HepG2 (cell line): ENCODE results near the gene PRR5L. TPM values are rescaled to one million over a fixed set of nuclear protein-coding genes. Genes with fewer than 3 reads are reported as not detected.

ENCODE experiments used
- ATAC-seq: fragments of 200-7000 bp; cut with Tn5 transposase; 3 replicates; pipeline ENCODE4 v1.9.1; 2020; ENCODE audit warnings: mild to moderate bottlenecking, moderate library complexity
- BruUV-seq: library from RNA; stranded (reverse); fragments of 400-500 nt; replicated peaks from 2 replicates; lab custom pipeline; 2021; lab: Mats Ljungman, UMichigan
- CTCF ChIA-PET: fragments of 300-600 bp; formaldehyde crosslinking; extraction: SDS; loops from one replicate; lab custom pipeline; 2021; ENCODE audit warnings: low total read pairs, inconsistent platforms, low intra/inter-chr PET ratio; lab: Yijun Ruan, JAX
- POLR2A ChIA-PET: fragments of 350-600 bp; sonication (Branson Sonifier 250); formaldehyde crosslinking; loops from one replicate; lab custom pipeline; 2020; ENCODE audit warnings: antibody characterized with exemption, inconsistent platforms; lab: Yijun Ruan, JAX
- DNase-seq: peaks from one replicate; pipeline ENCODE4 v3.0.0-alpha.2; 2015; ENCODE audit warnings: low spot score
- FAIRE-seq: peaks from 3 replicates; lab custom pipeline; 2011; peaks lifted over from hg19 to GRCh38; lab: Jason Lieb, UNC
- H2AFZ ChIP-seq: one replicate; pipeline ENCODE4 v1.6.1; 2011; ENCODE audit warnings: low read length, inconsistent platforms
- H3K27ac ChIP-seq: fragments of 300-600 bp; 3 replicates; pipeline ENCODE4 v1.8.0; 2011; ENCODE audit warnings: mixed run types, mild to moderate bottlenecking, mixed read lengths, low read length, inconsistent platforms; ENCODE audit not compliant: insufficient read depth; ENCODE audit errors: extremely low read length
- H3K27me3 ChIP-seq, 2 experiments: fragments of 200-600 bp in 1 of 2; 2 replicates in 1 of 2; 3 replicates in 1 of 2; pipeline versions ENCODE4 v1.6.0 to v1.8.0; 2011; ENCODE audit warnings: low read length in 2 of 2, mild to moderate bottlenecking in 2 of 2, moderate library complexity in 2 of 2, inconsistent platforms in 1 of 2; ENCODE audit not compliant: insufficient read depth in 2 of 2, control insufficient read depth in 1 of 2
- H3K36me3 ChIP-seq, 2 experiments: fragments of 200-600 bp in 1 of 2; replicated peaks in 1 of 2; 2 replicates in 1 of 2; 3 replicates in 1 of 2; pipeline versions ENCODE4 v1.5.1 to v1.8.0; 2011; ENCODE audit warnings: low read length in 2 of 2, inconsistent platforms in 1 of 2; ENCODE audit not compliant: insufficient read depth in 2 of 2, control insufficient read depth in 1 of 2
- H3K4me1 ChIP-seq: 2 replicates; pipeline ENCODE4 v1.5.1; 2012; ENCODE audit warnings: low read length, inconsistent platforms; ENCODE audit not compliant: insufficient read depth
- H3K4me2 ChIP-seq: 2 replicates; pipeline ENCODE4 v1.6.0; 2011; ENCODE audit warnings: low read depth, low read length, inconsistent platforms
- H3K4me3 ChIP-seq, 3 experiments: fragments of 200-600 bp in 1 of 3; sonication (generic), shearing (Covaris generic) in 1 of 3; replicated peaks in 1 of 3; 2 replicates each; pipeline ENCODE4 v1.5.1; 2011 to 2016; ENCODE audit warnings: low read length in 3 of 3, inconsistent platforms in 2 of 3, low read depth in 2 of 3, mild to moderate bottlenecking in 2 of 3, control low read depth in 1 of 3, mixed read lengths in 1 of 3; ENCODE audit not compliant: insufficient read depth in 1 of 3
- H3K79me2 ChIP-seq: one replicate; pipeline ENCODE4 v1.6.1; 2011; ENCODE audit warnings: low read length, inconsistent platforms; ENCODE audit not compliant: insufficient read depth
- H3K9ac ChIP-seq: 2 replicates; pipeline ENCODE4 v1.6.0; 2011; ENCODE audit warnings: mild to moderate bottlenecking, low read depth, low read length, inconsistent platforms; ENCODE audit not compliant: insufficient read depth
- H3K9me3 ChIP-seq: 2 replicates; pipeline ENCODE4 v1.5.1; 2012; ENCODE audit warnings: mild to moderate bottlenecking, low read length
- H4K20me1 ChIP-seq: 2 replicates; pipeline ENCODE4 v1.6.0; 2011; ENCODE audit warnings: inconsistent platforms, mild to moderate bottlenecking, low read length, moderate library complexity; ENCODE audit not compliant: insufficient read depth
- BRF2 ChIP-seq: sonication (generic); formaldehyde crosslinking; IDR thresholded peaks from 2 replicates; pipeline ENCODE4 v1.8.1; 2022; ENCODE audit warnings: mild to moderate bottlenecking, missing genetic modification reagents
- HCFC1 ChIP-seq: fragments of 150-350 bp; IDR thresholded peaks from 2 replicates; pipeline ENCODE4 v1.6.1; 2014; ENCODE audit warnings: low read depth, low read length
- JUN ChIP-seq: sonication (generic); formaldehyde crosslinking; IDR thresholded peaks from 2 replicates; pipeline ENCODE4 v1.4.0; 2020; ENCODE audit warnings: mild to moderate bottlenecking, missing genetic modification reagents
- KLF16 ChIP-seq, 2 experiments: sonication (generic) in 1 of 2; formaldehyde crosslinking in 1 of 2; IDR thresholded peaks; 2 replicates each; pipeline versions ENCODE4 v1.6.1 to v1.8.0; 2016 to 2023; ENCODE audit warnings: missing genetic modification reagents in 2 of 2, missing compliant biosample characterization in 1 of 2
- MEIS2 ChIP-seq: sonication (generic); formaldehyde crosslinking; IDR thresholded peaks from 2 replicates; pipeline ENCODE4 v1.9.0; 2021; ENCODE audit warnings: mild to moderate bottlenecking, missing genetic modification reagents
- REPIN1 ChIP-seq: sonication (generic); formaldehyde crosslinking; IDR thresholded peaks from 2 replicates; pipeline ENCODE4 v1.8.0; 2022; ENCODE audit warnings: missing genetic modification reagents, low read depth, mild to moderate bottlenecking, borderline replicate concordance
- RORA ChIP-seq: sonication (generic); formaldehyde crosslinking; IDR thresholded peaks from 2 replicates; pipeline ENCODE4 v1.5.0; 2020; ENCODE audit warnings: mild to moderate bottlenecking, missing genetic modification reagents, moderate library complexity
- SMAD1 ChIP-seq: sonication (generic); formaldehyde crosslinking; IDR thresholded peaks from 2 replicates; pipeline ENCODE4 v1.4.0; 2020; ENCODE audit warnings: missing genetic modification reagents, low read depth, mild to moderate bottlenecking, borderline replicate concordance
- TEF ChIP-seq: sonication (generic); formaldehyde crosslinking; IDR thresholded peaks from 2 replicates; pipeline ENCODE4 v1.5.0; 2020; ENCODE audit warnings: missing genetic modification reagents
- XBP1 ChIP-seq: sonication (generic); formaldehyde crosslinking; IDR thresholded peaks from 2 replicates; pipeline ENCODE4 v1.5.0; 2020; ENCODE audit warnings: missing genetic modification reagents
- ZNF414 ChIP-seq: sonication (generic); formaldehyde crosslinking; IDR thresholded peaks from 2 replicates; pipeline ENCODE4 v1.5.0; 2020; ENCODE audit warnings: missing genetic modification reagents
- ZNF558 ChIP-seq: sonication (generic); formaldehyde crosslinking; IDR thresholded peaks from 2 replicates; pipeline ENCODE4 v1.9.0; 2022; ENCODE audit warnings: mild to moderate bottlenecking, missing genetic modification reagents, borderline replicate concordance
- ZNF891 ChIP-seq: sonication (generic); formaldehyde crosslinking; IDR thresholded peaks from 2 replicates; pipeline ENCODE4 v1.5.0; 2020; ENCODE audit warnings: mild to moderate bottlenecking, missing genetic modification reagents
- ZSCAN21 ChIP-seq: sonication (generic); formaldehyde crosslinking; IDR thresholded peaks from 2 replicates; pipeline ENCODE4 v1.8.0; 2022; ENCODE audit warnings: mild to moderate bottlenecking, missing genetic modification reagents, moderate library complexity, borderline replicate concordance
- WGBS: methylation state at CpG from one replicate; pipeline ENCODE4 v1.1.6; 2017; ENCODE audit warnings: low lambda C conversion rate; 5-methylcytosine and 5-hydroxymethylcytosine counted together
- in situ Hi-C: cut with HindIII; loops from 2 replicates; pipeline ENCODE4 v1.10.0; 2017; ENCODE audit warnings: low pct_unique_long_range_greater_than_20kb; ENCODE audit not compliant: extremely low pct_ligation_motif_present
- intact Hi-C: fragments of 100-400 bp; cut with micrococcal nuclease; formaldehyde crosslinking; loops from one replicate; pipeline ENCODE4 v1.10.0; 2022; ENCODE audit not compliant: unreplicated experiment
- polyA plus RNA-seq, 8 experiments: library from polyadenylated mRNA; depleted of rRNA in 3 of 8; stranded (reverse) in 7 of 8; unstranded in 1 of 8; fragments of >200 nt; fragmentation: Illumina TruSeq in 4 of 8; extraction: Trizol in 4 of 8; gene quantifications; 2 replicates each; pipeline versions ENCODE4 v1.2.1 to v1.2.3, GENCODE V29; 2011 to 2016; ENCODE audit warnings: low read depth in 4 of 8, missing spikeins in 1 of 8, mixed read lengths in 1 of 8; ENCODE audit not compliant: insufficient read depth in 1 of 8
- total RNA-seq, 5 experiments: library from RNA; depleted of rRNA; stranded (reverse); fragments of >200 nt; fragmentation: Illumina TruSeq; extraction: Trizol; gene quantifications; 2 replicates each; pipeline ENCODE4 v1.2.3, GENCODE V29; 2016; ENCODE audit warnings: low read depth in 1 of 5

Gene PRR5L
- total and polyA plus RNA-seq, 2 of the 13 experiments (the other 11 are each of a cell fraction or from before 2014, with no cell fraction given): 0.16 TPM; not detected in 1

- no peak for FAIRE-seq
- in situ Hi-C loops (no loop called here), intact Hi-C loops (no loop called here)
- H3K9ac ChIP-seq: no peak overlapping the region
- no peaks in the 10 kb centered on the region for H3K79me2 ChIP-seq
- H2AFZ ChIP-seq: no peak overlapping the region
- ATAC-seq: no peak
- no peak for DNase-seq
- no TSS peak for BruUV-seq
- no peaks in the 10 kb centered on the region; a peak in 1 of 5 replicates for H3K27me3 ChIP-seq
- no peak overlapping the region for H3K4me3 ChIP-seq
- no peak overlapping the region for H3K27ac ChIP-seq
- WGBS: 3% methylated on average over 2 of the region's 2 CpGs
- ChIA-PET CTCF (no interaction called here), POLR2A (no interaction called here)
- no peaks in the 10 kb centered on the region for H3K9me3 ChIP-seq
- H3K4me1 ChIP-seq: peaks cover 6% of the 10 kb centered on the region
- H3K4me2 ChIP-seq: no peak overlapping the region
- no peak for TF ChIP-seq SMAD1 (CRISPR knock-in tag)
- TF ChIP-seq ZNF558 (CRISPR knock-in tag): no peak
- TF ChIP-seq ZNF891 (CRISPR knock-in tag): no peak
- TF ChIP-seq BRF2 (CRISPR knock-in tag): no peak
- TF ChIP-seq RORA (CRISPR knock-in tag): no peak
- no peak for TF ChIP-seq MEIS2 (CRISPR knock-in tag)
- TF ChIP-seq KLF16 (CRISPR knock-in tag; IDR thresholded peaks at IDR 0.05): no peak
- no peak for TF ChIP-seq XBP1 (CRISPR knock-in tag)
- TF ChIP-seq ZNF414 (CRISPR knock-in tag): no peak
- no peak for TF ChIP-seq ZSCAN21 (CRISPR knock-in tag)
- TF ChIP-seq HCFC1: no peak
- TF ChIP-seq TEF (CRISPR knock-in tag): no peak
- TF ChIP-seq JUN (CRISPR knock-in tag): no peak
- TF ChIP-seq REPIN1 (CRISPR knock-in tag): no peak
- H3K36me3 ChIP-seq: no peaks in the 10 kb centered on the region
- H4K20me1 ChIP-seq: no peaks in the 10 kb centered on the region
These were observed 151.4 kb downstream of the PRR5L start for GRCh38 chr11:36447514-36447913.
